GM19452 (cell line): Measurements from ENCODE around the gene MYOZ1.
"Not testable (repeated sequence)": the region's sequence is repeated elsewhere in the genome, so short reads cannot be mapped to it uniquely, and the experiment has no call there.

ENCODE experiments used
- ATAC-seq: cut with Tn5 transposase; IDR thresholded peaks from one replicate; pipeline ENCODE4 v1.9.1; 2021; ENCODE audit not compliant: unreplicated experiment

The MYOZ1 gene

GRCh38 chr10:73641328-73642060, at the start of gene MYOZ1:
TSS of gene MYOZ1 (minus strand) at chr10:73641474. CDS start at chr10:73640017, 1,457 bp downstream.
- ATAC-seq = no peak

- not testable (repeated sequence) for ATAC-seq
These were observed 49.5 kb upstream of the MYOZ1 start for GRCh38 chr10:73690755-73691154.

- ATAC-seq = not testable (repeated sequence)
These were observed 48.3 kb upstream of the MYOZ1 start for GRCh38 chr10:73689596-73689995.

- not testable (repeated sequence) for ATAC-seq
These were observed 46.4 kb upstream of the MYOZ1 start for GRCh38 chr10:73687641-73688040.

GRCh38 chr10:73674546-73674945, 33.3 kb upstream of the MYOZ1 start:
- ATAC-seq = not testable (repeated sequence)

- ATAC-seq = not testable (repeated sequence)
These were observed 27.1 kb upstream of the MYOZ1 start for GRCh38 chr10:73668378-73668777.

- ATAC-seq = not testable (repeated sequence)
These were observed 25.0 kb upstream of the MYOZ1 start for GRCh38 chr10:73666153-73666809.

- not testable (repeated sequence) for ATAC-seq
These were observed 24.3 kb upstream of the MYOZ1 start for GRCh38 chr10:73665581-73665980.

GRCh38 chr10:73664156-73665040, 23.1 kb upstream of the MYOZ1 start:
- not testable (repeated sequence) for ATAC-seq

GRCh38 chr10:73663621-73664020, 22.3 kb upstream of the MYOZ1 start:
- not testable (repeated sequence) for ATAC-seq

- not testable (repeated sequence) for ATAC-seq
These were observed 21.4 kb upstream of the MYOZ1 start for GRCh38 chr10:73662705-73663104.

- no peak for ATAC-seq
These were observed 14.7 kb upstream of the MYOZ1 start, which contains the start of gene SYNPO2L for GRCh38 chr10:73655990-73656298. TSS of gene SYNPO2L (minus strand) at chr10:73656029. CDS start at chr10:73655922, 107 bp downstream.

GRCh38 chr10:73655257-73655989, 14.1 kb upstream of the MYOZ1 start:
- ATAC-seq = no peak

GRCh38 chr10:73653701-73654100, 12.4 kb upstream of the MYOZ1 start:
- no peak for ATAC-seq

- no peak for ATAC-seq
These were observed 11.9 kb upstream of the MYOZ1 start for GRCh38 chr10:73653195-73653594.

- ATAC-seq = no peak
These were observed 9.5 kb upstream of the MYOZ1 start for GRCh38 chr10:73650537-73651331.

GRCh38 chr10:73649876-73650536, 8.7 kb upstream of the MYOZ1 start:
- ATAC-seq = no peak

- ATAC-seq = no peak
These were observed 7.9 kb upstream of the MYOZ1 start for GRCh38 chr10:73648975-73649829.
